ENCODE measurements around the gene ADGRV1.
"Not testable (repeated sequence)": the region's sequence is repeated elsewhere in the genome, so short reads cannot be mapped to it uniquely, and the experiment has no call there.

ADGRV1 gene

GRCh38 chr5:91012867-91013266 is 454.3 kb downstream of the ADGRV1 start:
- DNase-seq = not testable (repeated sequence)

GRCh38 chr5:91016322-91016721 is 457.7 kb downstream of the ADGRV1 start:
- no peak for DNase-seq

- DNase-seq = no peak
Observed at GRCh38 chr5:91016954-91017700, 458.5 kb downstream of the ADGRV1 start.

GRCh38 chr5:91018200-91018599 is 459.6 kb downstream of the ADGRV1 start:
- DNase-seq = no peak

GRCh38 chr5:91018712-91019371 is 460.2 kb downstream of the ADGRV1 start:
- DNase-seq = no peak

- DNase-seq = no peak
Observed at GRCh38 chr5:91020065-91020800, 461.6 kb downstream of the ADGRV1 start.

GRCh38 chr5:91022518-91022917 is 463.9 kb downstream of the ADGRV1 start:
- no peak for DNase-seq

GRCh38 chr5:91024206-91024605 is 465.6 kb downstream of the ADGRV1 start:
- DNase-seq = no peak

GRCh38 chr5:91024727-91025126 is 466.1 kb downstream of the ADGRV1 start:
- no peak for DNase-seq

GRCh38 chr5:91025449-91025848 is 466.9 kb downstream of the ADGRV1 start:
- no peak for DNase-seq

GRCh38 chr5:91025956-91026355 is 467.4 kb downstream of the ADGRV1 start:
- DNase-seq = no peak

GRCh38 chr5:91026466-91026865 is 467.9 kb downstream of the ADGRV1 start:
- no peak for DNase-seq

GRCh38 chr5:91027405-91028139 is 469.0 kb downstream of the ADGRV1 start:
- no peak for DNase-seq

- no peak for DNase-seq
Observed at GRCh38 chr5:91028499-91028956, 469.9 kb downstream of the ADGRV1 start.

GRCh38 chr5:91030521-91031401 is 472.2 kb downstream of the ADGRV1 start:
- DNase-seq = no peak

GRCh38 chr5:91031402-91031752 is 472.8 kb downstream of the ADGRV1 start:
- no peak for DNase-seq

- no peak for DNase-seq
Observed at GRCh38 chr5:91032125-91032524, 473.5 kb downstream of the ADGRV1 start.

- DNase-seq = no peak
Observed at GRCh38 chr5:91033370-91033769, 474.8 kb downstream of the ADGRV1 start.

GRCh38 chr5:91038180-91038808 is 479.7 kb downstream of the ADGRV1 start:
- no peak for DNase-seq

- DNase-seq = not testable (repeated sequence)
Observed at GRCh38 chr5:91041132-91041531, 482.5 kb downstream of the ADGRV1 start.

- DNase-seq = no peak
Observed at GRCh38 chr5:91042247-91042935, 483.8 kb downstream of the ADGRV1 start.
